Transverse colon (tissue), 3 donors: ENCODE data around the gene KPTN.

Experiments
- POLR2A ChIP-seq: fragments of 450-650 bp; IDR thresholded peaks from one replicate; pipeline ENCODE4 v1.6.1; 2016; ENCODE audit warnings: antibody characterized with exemption, mild to moderate bottlenecking, moderate library complexity
- TF ChIP-seq, protein P1 (sequence below), 5 experiments: fragments of 200-600 bp in 3 of 5; fragments of 450-650 bp in 2 of 5; sonication (generic) in 3 of 5; IDR thresholded peaks; 1 replicate in 2 of 5; 2 replicates in 3 of 5; pipeline ENCODE4 v1.5.1; 2016 to 2017; ENCODE audit warnings: antibody characterized with exemption in 5 of 5, inconsistent platforms in 3 of 5, mild to moderate bottlenecking in 2 of 5, moderate library complexity in 1 of 5

DNA sequence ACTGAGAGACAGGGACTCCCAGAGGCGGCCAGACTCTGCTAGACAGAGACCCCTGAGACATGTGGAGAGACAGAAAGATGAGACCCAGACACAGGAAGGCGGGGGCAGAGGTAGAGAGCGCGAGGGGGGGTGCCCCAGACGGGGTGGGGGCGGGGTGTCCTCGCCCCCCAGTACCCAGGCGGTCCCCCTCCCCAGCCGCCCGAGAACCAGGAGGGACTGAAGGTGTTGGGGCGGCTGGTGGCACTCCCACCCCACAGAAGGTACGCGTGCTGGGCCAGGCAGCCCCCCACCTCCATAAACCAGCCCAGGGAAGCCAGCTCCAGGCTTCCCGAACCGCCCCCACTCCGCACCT lies 12.7 kb downstream of the KPTN start:
- no peak for TF ChIP-seq POLR2A
- TF ChIP-seq, protein P1, sequence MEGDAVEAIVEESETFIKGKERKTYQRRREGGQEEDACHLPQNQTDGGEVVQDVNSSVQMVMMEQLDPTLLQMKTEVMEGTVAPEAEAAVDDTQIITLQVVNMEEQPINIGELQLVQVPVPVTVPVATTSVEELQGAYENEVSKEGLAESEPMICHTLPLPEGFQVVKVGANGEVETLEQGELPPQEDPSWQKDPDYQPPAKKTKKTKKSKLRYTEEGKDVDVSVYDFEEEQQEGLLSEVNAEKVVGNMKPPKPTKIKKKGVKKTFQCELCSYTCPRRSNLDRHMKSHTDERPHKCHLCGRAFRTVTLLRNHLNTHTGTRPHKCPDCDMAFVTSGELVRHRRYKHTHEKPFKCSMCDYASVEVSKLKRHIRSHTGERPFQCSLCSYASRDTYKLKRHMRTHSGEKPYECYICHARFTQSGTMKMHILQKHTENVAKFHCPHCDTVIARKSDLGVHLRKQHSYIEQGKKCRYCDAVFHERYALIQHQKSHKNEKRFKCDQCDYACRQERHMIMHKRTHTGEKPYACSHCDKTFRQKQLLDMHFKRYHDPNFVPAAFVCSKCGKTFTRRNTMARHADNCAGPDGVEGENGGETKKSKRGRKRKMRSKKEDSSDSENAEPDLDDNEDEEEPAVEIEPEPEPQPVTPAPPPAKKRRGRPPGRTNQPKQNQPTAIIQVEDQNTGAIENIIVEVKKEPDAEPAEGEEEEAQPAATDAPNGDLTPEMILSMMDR (IDR thresholded peaks at IDR 0.05), result no peak
